Subcutaneous abdominal adipose tissue (tissue), 5 donors: ENCODE results near the gene LRRC28.

Experiments used
- H3K27ac ChIP-seq: one replicate; pipeline ENCODE4 v1.7.0; 2013; ENCODE audit warnings: low read depth, mild to moderate bottlenecking, inconsistent platforms, low read length, moderate library complexity
- H3K27me3 ChIP-seq, 5 donors: one replicate each; pipeline ENCODE4 v1.7.0; 2013; ENCODE audit warnings: low read length in 5 of 5, inconsistent platforms in 1 of 5; ENCODE audit not compliant: control insufficient read depth in 5 of 5, insufficient read depth in 4 of 5
- H3K36me3 ChIP-seq, 5 donors: one replicate each; pipeline ENCODE4 v1.7.0; 2013; ENCODE audit warnings: low read length in 5 of 5; ENCODE audit not compliant: control insufficient read depth in 5 of 5, insufficient read depth in 5 of 5
- H3K4me1 ChIP-seq, 5 donors: one replicate each; pipeline ENCODE4 v1.7.0; 2013; ENCODE audit warnings: low read length in 5 of 5, mild to moderate bottlenecking in 3 of 5, moderate library complexity in 1 of 5; ENCODE audit not compliant: control insufficient read depth in 5 of 5, insufficient read depth in 5 of 5
- H3K4me3 ChIP-seq, 5 donors: one replicate each; pipeline ENCODE4 v1.7.0; 2013; ENCODE audit warnings: low read length in 5 of 5, low read depth in 1 of 5
- H3K9ac ChIP-seq, 5 donors: one replicate each; pipeline ENCODE4 v1.7.0; 2013; ENCODE audit warnings: low read length in 5 of 5, mild to moderate bottlenecking in 4 of 5, moderate library complexity in 3 of 5
- H3K9me3 ChIP-seq, 5 donors: one replicate each; pipeline ENCODE4 v1.7.0; 2013; ENCODE audit warnings: low read length in 5 of 5; ENCODE audit not compliant: control insufficient read depth in 5 of 5
- donor health status: healthy.
- donor health status: healthy.
- donor health status: healthy.
- donor health status: healthy.
- donor health status: healthy.

The LRRC28 gene

GRCh38 chr15:99250857-99251841 is at the start of gene LRRC28:
LRRC28 (plus strand) TSS chr15:99251481; CDS start chr15:99255958, 4,477 bp downstream.
- Histone ChIP-seq H3K36me3 (peaks cover 0 to 4% (median 2%) of the 10 kb centered on the region in 5 donors), H3K9me3 (no peaks in the 10 kb centered on the region), H3K4me1 (peaks cover 8 to 35% (median 32%) of the 10 kb centered on the region in 5 donors), H3K27ac (peak within 1 kb of the TSS; percentile 93), H3K4me3 (peak within 1 kb of the TSS; percentile 86 to 96 (median 88)), H3K9ac (peak within 1 kb of the TSS; percentile 16 to 96 (median 92)), H3K27me3 (no peaks in the 10 kb centered on the region)

GRCh38 chr15:99202176-99202552 is 49.1 kb upstream of the LRRC28 start:
- H3K9ac ChIP-seq: no peak overlapping the region
- no peak overlapping the region for H3K27ac ChIP-seq
- H3K4me1 ChIP-seq: peaks cover 0 to 3% (median 0%) of the 10 kb centered on the region in 5 donors
- no peaks in the 10 kb centered on the region for H3K9me3 ChIP-seq
- no peak overlapping the region for H3K4me3 ChIP-seq
- H3K36me3 ChIP-seq: peaks cover 11 to 21% (median 19%) of the 10 kb centered on the region in 5 donors
- no peaks in the 10 kb centered on the region for H3K27me3 ChIP-seq

GRCh38 chr15:99207672-99208071 is 43.6 kb upstream of the LRRC28 start:
- Histone ChIP-seq H3K9ac (no peak overlapping the region), H3K27ac (no peak overlapping the region), H3K4me1 (peaks cover 0 to 6% (median 0%) of the 10 kb centered on the region in 5 donors), H3K4me3 (no peak overlapping the region), H3K36me3 (peaks cover 0 to 6% (median 0%) of the 10 kb centered on the region in 5 donors), H3K9me3 (no peaks in the 10 kb centered on the region), H3K27me3 (no peaks in the 10 kb centered on the region)

GRCh38 chr15:99209326-99209725 is 42.0 kb upstream of the LRRC28 start:
- Histone ChIP-seq H3K36me3 (peaks cover 0 to 6% (median 0%) of the 10 kb centered on the region in 5 donors), H3K4me3 (no peak overlapping the region), H3K27me3 (no peaks in the 10 kb centered on the region), H3K4me1 (peaks cover 0 to 6% (median 0%) of the 10 kb centered on the region in 5 donors), H3K27ac (no peak overlapping the region), H3K9ac (no peak overlapping the region), H3K9me3 (no peaks in the 10 kb centered on the region)

GRCh38 chr15:99210334-99210733 is 40.9 kb upstream of the LRRC28 start:
- Histone ChIP-seq H3K4me1 (peaks cover 0 to 6% (median 0%) of the 10 kb centered on the region in 5 donors), H3K9me3 (no peaks in the 10 kb centered on the region), H3K36me3 (peaks cover 0 to 9% (median 5%) of the 10 kb centered on the region in 5 donors), H3K9ac (no peak overlapping the region), H3K4me3 (no peak overlapping the region), H3K27ac (no peak overlapping the region), H3K27me3 (no peaks in the 10 kb centered on the region)

- Histone ChIP-seq H3K9me3 (no peaks in the 10 kb centered on the region), H3K4me3 (no peak overlapping the region), H3K27ac (no peak overlapping the region), H3K4me1 (peaks cover 0 to 6% (median 0%) of the 10 kb centered on the region in 5 donors), H3K9ac (no peak overlapping the region), H3K36me3 (peaks cover 3 to 12% (median 10%) of the 10 kb centered on the region in 5 donors), H3K27me3 (no peaks in the 10 kb centered on the region)
Observed at GRCh38 chr15:99211926-99212325, 39.4 kb upstream of the LRRC28 start.

GRCh38 chr15:99212406-99212805 is 38.9 kb upstream of the LRRC28 start:
- H3K27me3 ChIP-seq: no peaks in the 10 kb centered on the region
- H3K4me3 ChIP-seq: no peak overlapping the region
- H3K9me3 ChIP-seq: no peaks in the 10 kb centered on the region
- no peak overlapping the region for H3K9ac ChIP-seq
- H3K27ac ChIP-seq: no peak overlapping the region
- peaks cover 3 to 12% (median 11%) of the 10 kb centered on the region in 5 donors for H3K36me3 ChIP-seq
- H3K4me1 ChIP-seq: peaks cover 0 to 6% (median 0%) of the 10 kb centered on the region in 5 donors

- Histone ChIP-seq H3K36me3 (peaks cover 10 to 21% (median 20%) of the 10 kb centered on the region in 5 donors), H3K27ac (no peak overlapping the region), H3K4me1 (peaks cover 0 to 6% (median 0%) of the 10 kb centered on the region in 5 donors), H3K27me3 (no peaks in the 10 kb centered on the region), H3K9me3 (no peaks in the 10 kb centered on the region), H3K9ac (no peak overlapping the region), H3K4me3 (no peak overlapping the region)
Observed at GRCh38 chr15:99213187-99213811, 38.0 kb upstream of the LRRC28 start.

- Histone ChIP-seq H3K9me3 (no peaks in the 10 kb centered on the region), H3K9ac (no peak overlapping the region), H3K27me3 (no peaks in the 10 kb centered on the region), H3K27ac (no peak overlapping the region), H3K4me3 (no peak overlapping the region), H3K36me3 (peaks cover 30 to 73% (median 60%) of the 10 kb centered on the region in 5 donors), H3K4me1 (no peaks in the 10 kb centered on the region)
Observed at GRCh38 chr15:99224372-99225214, 26.7 kb upstream of the LRRC28 start.
